ENCODE results near the gene SEMA4F. TPM values are rescaled to one million over a fixed set of nuclear protein-coding genes. Genes with fewer than 3 reads are reported as not detected.

Gene SEMA4F
- total RNA-seq, 2 donors from 2014 or later = 2.0 to 5.3 TPM

- H3K36me3 Mint-ChIP-seq = peaks cover 5% of the 10 kb centered on the region
- no peak overlapping the region for H3K4me3 Mint-ChIP-seq
- H3K9me3 Mint-ChIP-seq = no peaks in the 10 kb centered on the region
- DNase-seq (ENCODE audit: low spot score) (no peak), ATAC-seq (no peak)
- no peak overlapping the region for H3K27ac Mint-ChIP-seq
- H3K4me1 Mint-ChIP-seq (ENCODE audit: low read depth in 2 of 2) = peaks cover 4 to 6% of the 10 kb centered on the region in 2 donors
- H3K27me3 Mint-ChIP-seq = peaks cover 29 to 32% of the 10 kb centered on the region in 2 donors
Observed at GRCh38 chr2:74645344-74645743, 8.7 kb upstream of the SEMA4F start.

- DNase-seq (ENCODE audit: low spot score) (no peak), ATAC-seq (no peak)
- no peak overlapping the region for H3K27ac Mint-ChIP-seq
- peaks cover 29 to 34% of the 10 kb centered on the region in 2 donors for H3K27me3 Mint-ChIP-seq
- H3K9me3 Mint-ChIP-seq = no peaks in the 10 kb centered on the region
- H3K4me3 Mint-ChIP-seq = no peak overlapping the region
- peaks cover 5% of the 10 kb centered on the region for H3K36me3 Mint-ChIP-seq
- peaks cover 4 to 6% of the 10 kb centered on the region in 2 donors for H3K4me1 Mint-ChIP-seq (ENCODE audit: low read depth in 2 of 2)
Observed at GRCh38 chr2:74646201-74646600, 7.8 kb upstream of the SEMA4F start.

GRCh38 chr2:74646834-74647482 lies 7.1 kb upstream of the SEMA4F start:
- peaks cover 4 to 6% of the 10 kb centered on the region in 2 donors for H3K4me1 Mint-ChIP-seq (ENCODE audit: low read depth in 2 of 2)
- ATAC-seq = no peak

GRCh38 chr2:74648009-74648443 lies 6.0 kb upstream of the SEMA4F start, which contains the start of gene M1AP:
M1AP (minus strand) TSS chr2:74648330; CDS start chr2:74640275, 8,055 bp downstream.
- Mint-ChIP-seq H3K9me3 (no peaks in the 10 kb centered on the region), H3K36me3 (peaks cover 5% of the 10 kb centered on the region), H3K4me1 (ENCODE audit: low read depth in 2 of 2) (peaks cover 4 to 9% of the 10 kb centered on the region in 2 donors), H3K27me3 (peaks cover 28 to 33% of the 10 kb centered on the region in 2 donors), H3K27ac (no peak within 1 kb of the TSS), H3K4me3 (peak within 1 kb of the TSS; percentile 50)
- DNase-seq (ENCODE audit: low spot score) (no peak), ATAC-seq (peak in 1 of 2 donors; percentile 48)

More at GRCh38 chr2:74646834-74647482, 7.1 kb upstream of the SEMA4F start:
- no peaks in the 10 kb centered on the region for H3K9me3 Mint-ChIP-seq
- H3K27me3 Mint-ChIP-seq = peaks cover 29 to 33% of the 10 kb centered on the region in 2 donors
- H3K36me3 Mint-ChIP-seq = peaks cover 5% of the 10 kb centered on the region
- no peak overlapping the region for H3K27ac Mint-ChIP-seq
- H3K4me3 Mint-ChIP-seq = no peak overlapping the region
- DNase-seq (ENCODE audit: low spot score) = no peak

GRCh38 chr2:74653589-74653984 lies 460 bp upstream of the SEMA4F start:
- Mint-ChIP-seq H3K4me3 (peak overlapping the region; percentile 93), H3K36me3 (peaks cover 2% of the 10 kb centered on the region), H3K9me3 (no peaks in the 10 kb centered on the region), H3K27me3 (peaks cover 10 to 18% of the 10 kb centered on the region in 2 donors), H3K27ac (no peak overlapping the region), H3K4me1 (ENCODE audit: low read depth in 2 of 2) (peaks cover 14 to 22% of the 10 kb centered on the region in 2 donors)
- ATAC-seq = peak; percentile 0
- DNase-seq (ENCODE audit: low spot score) = no peak

GRCh38 chr2:74655579-74655978 lies 1.5 kb downstream of the SEMA4F start:
- DNase-seq (ENCODE audit: low spot score) = no peak
- peaks cover 12 to 24% of the 10 kb centered on the region in 2 donors for H3K4me1 Mint-ChIP-seq (ENCODE audit: low read depth in 2 of 2)

DNA sequence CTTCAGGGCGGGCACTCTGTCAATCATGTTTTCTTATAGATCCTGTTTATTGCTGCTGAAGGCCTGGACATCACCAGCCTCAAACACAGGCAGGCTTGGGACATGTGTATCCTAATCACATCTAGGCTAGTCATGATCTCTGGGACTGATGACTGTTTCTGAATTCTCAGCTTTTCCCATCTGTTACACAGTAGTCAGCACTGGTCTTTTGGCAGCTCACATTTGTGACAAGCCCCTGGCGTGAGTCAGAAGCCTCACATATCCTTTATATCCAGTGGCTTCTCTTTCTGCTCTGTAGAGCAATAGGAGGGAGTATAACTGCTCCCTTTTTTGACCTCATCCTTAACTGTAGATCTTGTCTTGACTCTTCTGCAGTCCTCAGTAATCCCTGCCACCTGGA lies 4.5 kb downstream of the SEMA4F start:
- Mint-ChIP-seq H3K9me3 (no peaks in the 10 kb centered on the region), H3K4me1 (ENCODE audit: low read depth in 2 of 2) (peaks cover 12 to 21% of the 10 kb centered on the region in 2 donors), H3K27me3 (no peaks in the 10 kb centered on the region), H3K4me3 (no peak overlapping the region), H3K36me3 (no peaks in the 10 kb centered on the region), H3K27ac (no peak overlapping the region)
- DNase-seq (ENCODE audit: low spot score) = no peak
- ATAC-seq = no peak

More at GRCh38 chr2:74655579-74655978, 1.5 kb downstream of the SEMA4F start:
- Mint-ChIP-seq H3K27me3 (peaks cover 0 to 6% of the 10 kb centered on the region in 2 donors), H3K4me3 (no peak overlapping the region), H3K9me3 (no peaks in the 10 kb centered on the region), H3K27ac (no peak overlapping the region), H3K36me3 (no peaks in the 10 kb centered on the region)
- ATAC-seq = no peak

GRCh38 chr2:74659462-74659861 lies 5.4 kb downstream of the SEMA4F start:
- Mint-ChIP-seq H3K27me3 (no peaks in the 10 kb centered on the region), H3K4me3 (no peak overlapping the region), H3K4me1 (ENCODE audit: low read depth in 2 of 2) (peaks cover 12 to 16% of the 10 kb centered on the region in 2 donors), H3K27ac (no peak overlapping the region), H3K9me3 (no peaks in the 10 kb centered on the region), H3K36me3 (no peaks in the 10 kb centered on the region)
- DNase-seq (ENCODE audit: low spot score) (no peak), ATAC-seq (no peak)

DNA sequence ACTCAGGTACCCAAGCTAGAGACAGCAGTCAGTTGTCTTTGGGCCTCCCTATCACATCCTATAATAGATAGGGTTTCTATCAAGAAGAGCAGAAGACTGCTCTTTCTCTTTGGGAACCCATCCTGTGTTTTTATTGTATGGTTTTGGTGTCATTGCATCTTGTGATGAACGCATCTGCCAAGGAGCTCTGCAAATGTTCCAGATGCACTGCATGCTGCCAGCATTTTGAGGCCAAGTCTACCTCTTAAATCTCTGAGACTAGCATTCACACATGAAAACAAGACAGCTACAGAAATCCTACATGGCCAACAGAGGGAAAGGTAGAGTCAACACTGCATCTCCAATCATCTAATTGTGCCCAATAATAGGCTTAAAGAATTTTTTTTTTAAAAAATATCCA lies 14.0 kb downstream of the SEMA4F start:
- no peaks in the 10 kb centered on the region for H3K27me3 Mint-ChIP-seq
- H3K9me3 Mint-ChIP-seq = no peaks in the 10 kb centered on the region
- ATAC-seq (no peak), DNase-seq (ENCODE audit: low spot score) (no peak)
- peaks cover 0 to 8% of the 10 kb centered on the region in 2 donors for H3K4me1 Mint-ChIP-seq (ENCODE audit: low read depth in 2 of 2)
- no peak overlapping the region for H3K4me3 Mint-ChIP-seq
- no peaks in the 10 kb centered on the region for H3K36me3 Mint-ChIP-seq
- no peak overlapping the region for H3K27ac Mint-ChIP-seq

GRCh38 chr2:74670263-74670662 lies 16.2 kb downstream of the SEMA4F start:
- ATAC-seq (no peak), DNase-seq (ENCODE audit: low spot score) (no peak)
- H3K36me3 Mint-ChIP-seq = no peaks in the 10 kb centered on the region
- H3K27ac Mint-ChIP-seq = no peak overlapping the region
- H3K27me3 Mint-ChIP-seq = no peaks in the 10 kb centered on the region
- H3K4me1 Mint-ChIP-seq (ENCODE audit: low read depth in 2 of 2) = peaks cover 0 to 8% of the 10 kb centered on the region in 2 donors
- H3K9me3 Mint-ChIP-seq = no peaks in the 10 kb centered on the region
- no peak overlapping the region for H3K4me3 Mint-ChIP-seq

DNA sequence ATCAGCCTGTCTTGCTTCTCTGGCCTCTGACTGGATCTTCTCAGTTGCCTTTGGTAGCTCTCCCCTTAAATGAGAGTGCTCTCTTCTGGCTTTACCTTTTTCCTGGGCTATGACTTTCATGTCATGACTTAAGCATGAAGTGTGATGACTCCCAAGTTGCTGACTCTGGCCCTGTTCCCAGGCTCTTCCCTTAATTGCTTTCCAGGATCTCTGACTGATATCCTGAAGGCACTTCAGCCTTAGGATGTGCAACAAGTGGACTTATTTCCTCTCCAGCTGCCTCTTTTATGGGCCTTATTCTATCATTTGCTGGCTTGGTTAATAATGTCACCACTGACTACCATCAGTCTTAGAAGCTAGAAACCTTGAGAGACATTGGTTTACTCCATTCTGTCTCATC lies 17.4 kb downstream of the SEMA4F start:
- no peak for DNase-seq (ENCODE audit: low spot score)
- Mint-ChIP-seq H3K36me3 (peaks cover 7% of the 10 kb centered on the region), H3K4me3 (no peak overlapping the region), H3K4me1 (ENCODE audit: low read depth in 2 of 2) (peaks cover 0 to 8% of the 10 kb centered on the region in 2 donors), H3K27ac (no peak overlapping the region), H3K9me3 (no peaks in the 10 kb centered on the region), H3K27me3 (no peaks in the 10 kb centered on the region)
- no peak for ATAC-seq

GRCh38 chr2:74673826-74674528 lies 19.9 kb downstream of the SEMA4F start:
- no peaks in the 10 kb centered on the region for H3K9me3 Mint-ChIP-seq
- H3K4me1 Mint-ChIP-seq (ENCODE audit: low read depth in 2 of 2) = peaks cover 0 to 8% of the 10 kb centered on the region in 2 donors
- DNase-seq (ENCODE audit: low spot score) (no peak), ATAC-seq (no peak)
- H3K27ac Mint-ChIP-seq = no peak overlapping the region
- H3K36me3 Mint-ChIP-seq = peaks cover 10% of the 10 kb centered on the region
- H3K4me3 Mint-ChIP-seq = no peak overlapping the region
- no peaks in the 10 kb centered on the region for H3K27me3 Mint-ChIP-seq

- peaks cover 0 to 8% of the 10 kb centered on the region in 2 donors for H3K4me1 Mint-ChIP-seq (ENCODE audit: low read depth in 2 of 2)
- peaks cover 10% of the 10 kb centered on the region for H3K36me3 Mint-ChIP-seq
- ATAC-seq (peak in 1 of 2 donors; percentile 34), DNase-seq (ENCODE audit: low spot score) (no peak)
- no peaks in the 10 kb centered on the region for H3K27me3 Mint-ChIP-seq
- no peak overlapping the region for H3K27ac Mint-ChIP-seq
- no peak overlapping the region for H3K4me3 Mint-ChIP-seq
- no peaks in the 10 kb centered on the region for H3K9me3 Mint-ChIP-seq
Observed at GRCh38 chr2:74675090-74675489, 21.0 kb downstream of the SEMA4F start.

DNA sequence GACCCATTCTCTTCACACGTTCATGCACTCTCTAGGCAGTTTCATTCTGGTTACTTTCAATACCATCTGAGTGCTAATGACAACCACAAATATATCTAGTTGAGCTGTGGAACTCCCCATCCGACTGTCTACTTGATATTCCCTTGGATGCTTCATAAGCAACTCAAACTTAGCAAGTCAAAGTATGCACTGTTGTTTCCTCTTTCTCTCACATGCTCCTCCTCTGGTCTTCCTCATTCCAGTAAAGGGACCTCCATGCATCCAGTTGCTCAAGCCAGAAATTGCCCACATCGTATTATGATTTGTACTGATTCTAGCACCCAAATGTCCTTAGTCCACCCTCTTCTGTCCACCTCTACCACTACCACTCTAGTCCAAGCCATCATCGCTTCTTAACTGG lies 22.3 kb downstream of the SEMA4F start:
- no peak overlapping the region for H3K27ac Mint-ChIP-seq

More for the DNA sequence above, 22.3 kb downstream of the SEMA4F start:
- Mint-ChIP-seq H3K4me1 (ENCODE audit: low read depth in 2 of 2) (peaks cover 0 to 8% of the 10 kb centered on the region in 2 donors), H3K36me3 (peaks cover 10% of the 10 kb centered on the region), H3K27me3 (no peaks in the 10 kb centered on the region), H3K4me3 (no peak overlapping the region), H3K9me3 (no peaks in the 10 kb centered on the region)
- DNase-seq (ENCODE audit: low spot score) (no peak), ATAC-seq (no peak)

Data from natural killer cell treated with Interleukin-12 subunit alpha and Interleukin-12 subunit beta and Interleukin-15 and Interleukin-18, amount 100 ng/mL, for 72 hours (primary cell).